ENCODE data around the gene GUCA2B.
A peak's percentile ranks its signal among the peaks of the same experiment; 100 is the strongest.

The GUCA2B gene

DNA sequence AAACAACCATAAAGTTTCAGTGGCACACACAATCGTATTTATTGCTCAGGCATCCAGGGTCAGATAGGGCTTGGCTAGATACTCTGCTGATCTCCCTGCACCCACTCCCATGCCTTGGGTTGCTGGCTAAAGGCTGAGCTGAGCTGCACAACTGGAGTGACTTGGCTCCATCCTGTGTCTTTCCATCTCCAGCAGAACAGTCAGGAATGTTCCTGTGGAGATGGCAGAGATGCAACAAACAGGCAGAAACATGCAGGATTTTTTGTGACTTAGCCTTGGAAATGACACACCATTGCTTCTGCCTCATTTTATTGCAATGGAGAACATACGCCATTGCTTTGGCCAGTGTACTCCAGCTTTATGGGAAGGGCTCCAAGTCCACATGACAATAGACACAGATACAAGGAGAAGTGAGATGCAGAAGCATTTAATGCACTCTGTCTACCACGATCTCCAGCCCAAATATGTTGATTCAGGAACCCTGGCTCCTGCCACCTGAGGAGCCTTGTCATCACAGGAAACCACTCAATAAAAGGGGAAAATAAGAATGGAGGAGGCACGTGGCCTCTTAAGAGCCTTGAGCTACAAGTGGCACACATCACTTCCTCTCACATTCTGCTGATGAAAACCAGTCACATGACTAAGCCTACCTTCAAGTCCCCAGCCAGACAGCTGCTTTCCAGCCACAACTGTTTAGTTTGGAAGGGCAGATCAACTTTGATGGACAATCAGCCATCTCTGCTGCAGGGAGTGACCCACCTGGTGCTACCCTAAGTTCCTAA, 10.1 kb upstream of the GUCA2B start:
- DNase-seq (ENCODE audit: low read depth in 1 of 2, low spot score in 1 of 2), result no peak

DNA sequence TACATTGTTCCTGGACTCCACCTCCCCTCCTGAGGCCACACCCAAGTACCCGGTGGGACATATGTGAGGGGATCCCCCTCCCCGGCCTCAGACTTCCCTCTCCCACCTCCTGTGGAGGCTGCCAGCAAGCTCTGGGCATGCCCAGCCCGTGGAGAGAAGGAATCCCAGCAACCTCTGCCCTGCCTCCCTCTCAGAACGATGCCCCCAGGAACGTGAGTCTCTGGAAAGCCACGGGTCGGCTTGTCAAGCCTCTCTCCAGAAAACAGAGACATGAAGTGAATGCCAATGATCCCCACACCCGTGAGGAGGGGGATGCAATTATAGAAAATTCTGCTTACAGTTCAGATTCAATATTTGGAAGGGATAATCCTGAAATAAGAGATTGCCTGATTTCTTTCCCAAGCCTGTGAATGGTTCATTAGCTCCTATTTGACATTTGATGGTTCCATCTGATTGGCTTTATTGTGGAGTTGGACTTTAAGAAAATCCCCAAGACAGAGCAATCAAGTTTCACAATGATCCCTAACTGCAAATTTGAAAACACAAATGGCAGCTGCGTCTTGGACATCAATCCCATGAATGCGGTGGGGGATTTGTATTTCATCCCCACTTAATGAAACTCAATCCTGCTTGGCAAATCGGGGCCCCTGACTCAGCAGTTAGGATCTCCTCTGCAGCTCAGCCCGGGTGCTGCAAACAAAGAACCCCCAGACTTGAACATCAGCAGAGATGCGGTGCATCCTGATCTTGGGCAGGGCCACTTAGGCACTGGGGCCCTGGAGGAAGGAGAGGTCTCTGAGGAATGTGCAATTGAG, 9.1 kb upstream of the GUCA2B start:
- DNase-seq (ENCODE audit: low read depth in 1 of 2, low spot score in 1 of 2), result no peak

DNA sequence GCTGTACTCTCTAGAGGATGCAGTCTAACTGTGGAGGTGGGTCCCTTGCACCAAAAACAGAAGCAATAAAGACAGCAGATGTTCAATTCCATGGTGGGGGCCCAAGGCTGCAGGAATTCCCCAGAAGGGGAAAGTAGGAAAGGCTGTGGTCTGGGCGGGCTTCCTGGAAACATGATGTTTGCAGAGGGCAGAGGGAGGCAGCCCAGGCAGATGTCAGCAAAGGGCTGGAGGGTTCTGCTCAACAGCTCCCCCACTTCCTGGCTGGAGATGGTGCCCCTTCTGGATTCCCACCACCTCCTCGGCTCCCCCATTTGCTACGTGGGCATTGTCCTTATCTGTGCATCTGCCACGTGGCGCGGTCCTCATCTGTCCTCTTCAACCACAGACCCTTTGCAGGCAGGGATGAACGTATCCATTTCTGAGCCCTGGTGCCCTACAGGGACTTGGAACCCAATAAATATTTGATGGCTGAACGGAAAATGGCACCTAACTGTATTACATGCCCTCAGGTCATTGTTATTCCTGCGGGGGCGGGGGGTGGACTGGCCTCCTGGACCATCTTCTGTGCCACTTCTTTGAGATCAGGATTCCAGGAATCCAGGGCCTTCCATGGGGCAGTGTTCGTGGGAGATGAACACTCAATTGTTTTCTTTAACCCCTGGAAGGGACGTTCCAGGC, 8.4 kb upstream of the GUCA2B start:
- DNase-seq (ENCODE audit: low read depth in 1 of 2, low spot score in 1 of 2), result no peak

DNA sequence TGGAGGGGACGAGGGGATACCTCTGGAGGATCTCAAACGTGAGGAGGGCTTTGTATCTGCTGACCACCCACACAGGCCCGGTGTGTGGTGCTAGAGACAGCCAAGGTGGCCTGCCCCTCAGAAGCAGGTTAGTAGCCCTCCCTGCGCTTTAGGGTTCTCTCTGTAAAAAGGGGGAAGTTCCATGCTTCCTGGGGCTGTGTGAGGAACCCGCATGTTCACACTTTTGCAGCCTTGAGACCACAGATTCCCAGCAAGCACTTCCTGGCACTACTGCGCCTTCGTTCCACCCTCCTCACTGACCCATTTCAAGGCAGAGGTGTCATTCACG, 7.9 kb upstream of the GUCA2B start:
- DNase-seq (ENCODE audit: low read depth in 1 of 2, low spot score in 1 of 2), result no peak

DNA sequence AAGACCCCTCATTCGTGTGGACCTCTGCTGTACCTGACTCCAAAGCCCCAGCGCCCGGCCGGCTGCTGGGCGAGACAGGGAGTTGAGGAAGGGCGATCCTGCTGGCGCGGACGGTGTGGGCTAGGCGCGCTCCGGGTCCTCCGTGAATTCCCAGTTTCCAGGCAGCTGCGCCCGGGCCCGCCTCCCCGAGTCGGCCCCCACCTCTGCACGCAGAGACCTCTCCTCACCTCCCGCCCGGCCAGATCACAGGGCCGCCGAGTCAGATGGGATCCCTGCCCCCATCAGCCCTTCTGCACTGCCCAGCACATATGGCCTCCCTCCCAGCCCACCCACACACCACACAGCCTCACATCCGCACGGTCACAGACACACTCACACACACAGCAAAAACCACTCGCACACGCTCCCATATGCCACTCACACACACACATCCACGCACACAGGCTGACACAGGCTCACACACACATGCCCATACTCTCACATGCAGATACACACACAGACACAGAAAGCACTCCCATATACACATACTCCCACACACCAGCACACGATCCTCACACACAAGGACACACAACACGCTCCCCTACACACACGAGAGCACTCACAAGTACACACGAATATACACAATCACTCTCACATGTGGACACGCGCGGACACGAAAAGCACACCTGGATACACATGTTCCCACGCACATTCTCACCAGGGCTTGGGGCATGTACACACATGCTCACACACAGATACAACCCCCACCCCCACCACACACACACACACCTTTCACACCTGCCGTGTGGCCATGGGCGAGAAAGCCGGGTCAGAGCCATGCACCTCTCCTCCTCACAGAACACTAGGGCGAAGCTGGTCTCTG, 7.2 kb upstream of the GUCA2B start:
- no peak for DNase-seq (ENCODE audit: low read depth in 1 of 2, low spot score in 1 of 2)

DNA sequence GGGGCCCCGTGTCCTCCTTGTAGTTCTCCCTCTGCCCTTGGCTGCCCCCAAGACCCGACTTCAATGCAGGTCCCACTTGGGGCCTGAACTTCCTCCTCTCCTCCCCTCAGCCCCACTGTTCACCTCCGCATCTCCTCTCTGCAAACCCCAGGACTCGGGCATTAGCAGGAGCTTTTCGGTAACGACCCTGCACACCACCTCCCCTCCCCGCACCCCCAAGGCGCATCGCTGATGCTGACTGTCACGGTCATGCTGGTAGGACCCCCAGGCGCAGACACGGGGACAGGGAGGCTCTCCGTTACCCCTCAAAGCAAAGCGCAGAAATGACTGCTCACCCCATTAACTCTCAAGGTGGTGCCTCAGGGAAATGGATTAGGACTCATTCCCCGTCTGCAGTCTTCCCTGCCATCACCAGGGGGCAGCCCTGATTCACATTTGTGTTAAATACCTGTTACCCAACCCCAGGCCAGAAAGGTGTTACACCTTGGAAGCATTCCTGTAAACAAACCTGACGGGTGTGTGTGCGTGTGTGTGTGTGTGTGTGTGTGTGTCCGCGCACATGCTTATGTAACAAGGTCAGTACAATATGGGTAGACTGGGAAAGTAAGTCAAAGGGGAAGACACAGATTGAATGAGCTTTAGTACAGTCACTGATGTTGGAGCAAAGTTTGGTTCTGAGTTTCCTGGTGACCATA, 6.4 kb upstream of the GUCA2B start:
- DNase-seq (ENCODE audit: low read depth in 1 of 2, low spot score in 1 of 2), result peak; percentile 35 to 45

DNA sequence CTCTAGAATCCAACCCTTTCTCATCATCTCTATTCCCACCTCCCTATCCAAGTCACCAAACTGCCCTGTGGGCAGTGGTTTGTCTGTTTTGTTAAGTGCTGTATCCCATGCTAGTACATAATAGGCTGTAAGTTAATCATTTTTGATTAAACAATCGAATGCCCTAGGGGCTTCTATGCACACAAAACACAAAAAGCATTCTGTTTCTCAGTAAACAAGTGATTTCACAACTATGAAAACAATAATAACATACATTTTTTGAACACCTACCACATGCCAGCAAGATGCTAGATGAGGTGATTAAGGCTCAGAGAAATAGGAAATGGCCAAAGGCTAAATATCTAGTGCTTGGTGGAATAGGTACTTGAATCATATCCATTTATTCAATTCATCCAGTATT, 5.0 kb upstream of the GUCA2B start:
- no peak for DNase-seq (ENCODE audit: low read depth in 1 of 2, low spot score in 1 of 2)

DNA sequence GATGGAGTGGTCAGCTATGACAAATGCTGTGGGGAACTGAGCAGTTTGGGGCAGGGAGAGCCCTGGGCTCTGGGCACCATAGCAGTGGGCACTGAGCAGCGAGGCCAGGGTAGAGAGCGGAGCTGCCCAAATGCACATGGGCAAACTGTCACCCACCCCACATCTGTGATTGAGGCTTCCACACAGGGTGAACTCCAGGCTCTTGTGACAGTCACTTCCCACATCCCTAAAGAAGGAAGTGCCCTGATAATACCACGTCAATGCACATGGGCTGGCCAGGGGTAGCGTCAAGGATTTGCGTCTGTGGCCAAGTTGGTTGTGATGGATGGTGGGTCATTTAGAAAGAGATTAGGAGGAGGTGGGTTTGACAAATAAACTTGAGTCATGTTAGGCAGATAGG, 2.6 kb upstream of the GUCA2B start:
- no peak for DNase-seq (ENCODE audit: low read depth in 1 of 2, low spot score in 1 of 2)

DNA sequence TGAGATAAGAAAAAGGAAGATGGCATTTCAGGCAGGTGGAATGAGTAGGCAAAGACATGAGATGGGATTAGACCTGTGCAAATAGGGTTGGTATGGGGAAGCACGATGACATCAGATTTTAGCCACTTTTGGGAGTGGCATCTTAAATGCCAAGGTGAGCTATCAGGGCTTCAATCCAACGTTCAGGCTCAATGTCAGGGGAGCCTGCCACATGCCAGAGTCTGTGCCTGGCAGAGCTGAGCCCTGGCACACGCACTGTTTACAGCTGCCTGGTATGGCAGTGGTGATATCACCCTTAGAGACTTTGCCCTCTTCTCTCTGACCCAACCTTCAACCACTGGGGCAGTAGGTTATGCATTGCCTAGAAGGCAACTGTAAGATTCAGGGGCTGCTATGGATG, 1.1 kb upstream of the GUCA2B start:
- no peak for DNase-seq (ENCODE audit: low read depth in 1 of 2, low spot score in 1 of 2)

DNA sequence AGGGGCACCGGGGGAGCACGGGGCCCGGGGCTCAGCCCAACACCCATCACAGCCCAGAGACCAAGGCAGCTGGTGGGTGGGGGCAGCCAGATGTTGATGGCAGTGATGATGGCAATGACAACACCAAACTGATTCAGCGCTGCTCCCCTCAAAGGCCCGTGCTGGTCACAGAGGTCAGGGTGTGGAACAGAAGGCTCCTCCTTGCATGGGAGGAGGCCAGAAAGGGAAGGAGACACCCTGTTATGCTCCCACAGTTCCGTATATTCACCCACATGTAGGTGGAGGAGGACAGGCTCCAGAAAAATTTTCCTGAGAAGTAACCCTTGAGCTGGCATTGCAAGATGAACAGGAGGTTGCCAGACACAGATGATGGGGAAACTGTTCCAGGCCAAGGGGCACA, 414 bp downstream of the GUCA2B start:
- no peak for DNase-seq (ENCODE audit: low read depth in 1 of 2, low spot score in 1 of 2)

DNA sequence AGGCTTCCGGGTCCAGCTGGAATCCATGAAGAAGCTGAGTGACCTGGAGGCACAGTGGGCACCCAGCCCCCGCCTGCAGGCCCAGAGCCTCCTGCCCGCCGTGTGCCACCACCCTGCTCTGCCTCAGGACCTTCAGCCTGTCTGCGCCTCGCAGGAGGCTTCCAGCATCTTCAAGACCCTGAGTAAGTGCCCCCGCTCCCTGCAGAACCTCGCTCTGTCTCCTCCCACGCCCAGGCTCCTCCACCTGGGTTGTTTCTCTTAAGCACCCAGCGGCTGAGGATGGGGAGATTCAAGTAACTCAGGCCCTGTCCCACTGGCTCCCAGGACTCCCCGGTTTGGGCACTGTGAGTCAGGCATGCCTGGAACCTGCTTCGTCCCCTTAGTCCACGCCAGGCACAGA, 1.5 kb downstream of the GUCA2B start:
- no peak for DNase-seq (ENCODE audit: low read depth in 1 of 2, low spot score in 1 of 2)

DNA sequence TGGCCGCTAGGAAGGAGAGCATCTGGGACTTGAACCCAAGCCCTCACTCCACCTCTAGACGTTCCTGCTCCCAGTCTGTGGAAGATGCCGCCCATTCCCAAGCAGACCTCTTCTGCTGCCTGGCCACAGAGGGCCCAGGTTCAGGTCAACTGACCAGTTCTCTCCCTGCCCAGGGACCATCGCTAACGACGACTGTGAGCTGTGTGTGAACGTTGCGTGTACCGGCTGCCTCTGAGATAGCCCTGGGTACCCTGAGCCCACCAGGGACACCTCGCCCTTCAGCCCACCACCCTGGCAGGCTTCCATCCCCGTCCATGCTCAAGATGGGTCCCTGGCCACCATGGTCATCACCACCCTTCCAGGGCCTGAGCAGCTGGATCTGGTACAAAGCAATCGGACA, 2.2 kb downstream of the GUCA2B start:
- DNase-seq (ENCODE audit: low read depth in 1 of 2, low spot score in 1 of 2), result no peak

DNA sequence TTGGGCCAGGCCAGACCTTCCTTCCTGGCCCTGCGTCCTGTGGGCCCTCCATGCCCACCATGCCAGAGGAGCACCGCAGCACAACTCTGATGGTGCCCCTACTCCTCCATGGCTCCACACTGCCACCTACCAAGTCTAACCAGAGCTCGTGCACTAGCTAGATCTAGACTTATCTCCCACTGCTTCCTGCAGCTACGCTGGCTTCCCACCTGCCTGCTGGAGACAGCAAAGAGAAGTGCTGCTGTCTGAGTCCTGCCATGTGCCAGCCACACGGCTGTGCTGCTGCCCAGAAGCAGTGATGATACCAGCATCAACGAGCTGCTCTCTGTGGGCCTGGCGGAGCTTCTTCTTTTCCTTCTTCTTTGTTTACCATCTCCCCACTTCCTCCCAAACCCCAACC, 4.5 kb downstream of the GUCA2B start:
- no peak for DNase-seq (ENCODE audit: low read depth in 1 of 2, low spot score in 1 of 2)

DNA sequence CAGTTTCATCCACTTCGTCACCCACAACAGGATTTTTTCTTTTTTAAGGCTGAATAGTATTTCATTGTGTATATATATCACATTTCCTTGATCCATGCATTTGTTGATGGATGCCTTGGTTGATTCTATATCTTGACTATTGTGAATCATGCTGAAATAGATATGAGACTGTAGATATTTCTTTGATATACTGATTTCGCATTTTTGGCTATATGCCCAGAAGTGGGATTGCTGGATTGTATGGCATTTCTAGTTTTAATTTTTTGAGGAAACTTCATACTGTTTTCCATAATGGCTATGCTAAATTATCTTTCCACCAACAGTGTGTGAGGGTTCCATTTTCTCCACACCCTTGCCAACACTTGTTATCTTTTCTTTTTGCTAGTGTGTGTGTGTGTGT, 5.0 kb downstream of the GUCA2B start:
- DNase-seq (ENCODE audit: low read depth in 1 of 2, low spot score in 1 of 2), result no peak

DNA sequence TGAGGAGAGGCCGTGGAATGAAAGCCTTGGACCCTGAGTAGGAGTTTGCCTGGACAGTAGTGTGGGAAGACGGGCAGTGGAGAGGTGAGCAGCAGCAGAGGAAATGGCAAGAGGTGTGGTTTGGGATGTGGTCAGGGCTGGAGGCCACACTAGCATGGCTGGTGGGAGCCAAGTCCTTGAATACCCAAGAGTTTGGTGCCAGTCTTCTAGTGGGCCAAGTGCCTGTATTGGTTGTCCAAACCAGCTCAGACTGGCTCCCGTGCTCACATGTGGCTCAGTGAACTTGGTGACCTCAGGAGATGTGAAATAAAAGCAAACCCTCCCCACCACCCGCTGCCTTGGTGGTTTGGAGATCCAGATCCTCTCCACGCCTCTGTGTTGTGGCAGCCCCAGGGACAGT, 9.0 kb downstream of the GUCA2B start:
- no peak for DNase-seq (ENCODE audit: low read depth in 1 of 2, low spot score in 1 of 2)

DNA sequence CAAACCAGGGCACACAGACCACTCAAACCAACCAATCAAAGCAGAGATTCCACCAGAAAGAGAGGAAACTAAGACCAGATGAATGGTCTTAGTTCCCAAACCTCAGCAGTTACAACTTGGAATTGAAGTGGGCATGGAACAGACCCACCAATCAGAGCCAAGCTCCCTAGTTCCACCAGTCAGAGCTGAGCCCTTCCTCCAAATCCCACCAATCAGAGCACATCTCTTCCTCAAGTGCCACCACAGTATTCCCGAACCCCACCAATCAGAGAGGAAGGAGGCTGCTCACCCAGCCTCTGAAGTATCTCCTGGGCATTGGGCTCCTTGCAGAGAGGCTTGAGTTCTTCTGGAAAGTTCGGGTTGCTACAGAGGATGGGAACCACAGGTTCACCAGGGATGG, 9.9 kb downstream of the GUCA2B start:
- no peak for DNase-seq (ENCODE audit: low read depth in 1 of 2, low spot score in 1 of 2)

DNA sequence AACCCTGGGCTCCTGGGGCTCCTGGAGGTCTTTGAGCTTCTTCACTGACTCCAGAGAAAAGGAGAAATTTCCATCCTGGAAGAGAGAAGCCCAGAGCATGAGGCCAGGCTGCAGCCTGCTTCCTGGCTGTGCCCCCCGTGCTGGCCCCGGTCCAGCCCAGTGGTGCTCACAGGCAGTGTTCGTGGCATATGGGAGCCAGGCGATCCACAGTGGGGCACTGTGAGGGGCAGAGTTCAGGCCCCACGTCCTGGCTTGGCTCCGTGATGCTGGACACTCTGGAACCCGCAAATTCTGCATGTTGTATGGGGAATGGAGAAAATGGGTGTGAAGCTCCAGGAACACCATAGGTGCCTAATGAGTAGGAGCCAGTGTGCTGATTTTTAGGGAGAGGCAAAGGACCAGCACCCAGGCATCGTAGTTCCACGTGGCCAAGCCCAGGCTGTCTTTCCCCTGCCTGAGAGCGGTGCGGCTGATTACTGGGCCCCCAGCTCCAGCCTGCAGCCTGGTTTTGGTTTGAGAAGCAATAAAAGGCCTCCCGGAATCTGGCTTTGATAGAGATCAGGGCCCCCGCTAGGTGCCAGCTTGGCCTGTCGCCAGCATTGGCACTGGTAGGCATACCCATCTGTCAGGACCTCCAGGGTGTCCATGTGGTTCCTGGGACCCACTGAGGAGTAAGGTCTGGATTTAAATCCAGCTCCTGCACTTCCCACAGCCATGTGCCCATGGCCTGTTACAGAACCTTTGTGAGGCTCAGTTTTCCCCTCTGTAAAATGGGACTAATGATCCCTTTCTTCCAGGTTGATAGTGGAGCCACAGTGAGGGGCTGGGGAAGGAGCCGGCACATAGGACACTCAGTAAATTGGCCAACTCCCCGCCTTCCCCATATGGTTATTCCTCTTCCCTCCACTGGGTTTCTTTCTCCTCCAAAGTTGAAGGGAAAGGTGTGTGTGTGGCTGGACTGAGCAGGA, 10.6 kb downstream of the GUCA2B start:
- no peak for DNase-seq (ENCODE audit: low read depth in 1 of 2, low spot score in 1 of 2)

DNA sequence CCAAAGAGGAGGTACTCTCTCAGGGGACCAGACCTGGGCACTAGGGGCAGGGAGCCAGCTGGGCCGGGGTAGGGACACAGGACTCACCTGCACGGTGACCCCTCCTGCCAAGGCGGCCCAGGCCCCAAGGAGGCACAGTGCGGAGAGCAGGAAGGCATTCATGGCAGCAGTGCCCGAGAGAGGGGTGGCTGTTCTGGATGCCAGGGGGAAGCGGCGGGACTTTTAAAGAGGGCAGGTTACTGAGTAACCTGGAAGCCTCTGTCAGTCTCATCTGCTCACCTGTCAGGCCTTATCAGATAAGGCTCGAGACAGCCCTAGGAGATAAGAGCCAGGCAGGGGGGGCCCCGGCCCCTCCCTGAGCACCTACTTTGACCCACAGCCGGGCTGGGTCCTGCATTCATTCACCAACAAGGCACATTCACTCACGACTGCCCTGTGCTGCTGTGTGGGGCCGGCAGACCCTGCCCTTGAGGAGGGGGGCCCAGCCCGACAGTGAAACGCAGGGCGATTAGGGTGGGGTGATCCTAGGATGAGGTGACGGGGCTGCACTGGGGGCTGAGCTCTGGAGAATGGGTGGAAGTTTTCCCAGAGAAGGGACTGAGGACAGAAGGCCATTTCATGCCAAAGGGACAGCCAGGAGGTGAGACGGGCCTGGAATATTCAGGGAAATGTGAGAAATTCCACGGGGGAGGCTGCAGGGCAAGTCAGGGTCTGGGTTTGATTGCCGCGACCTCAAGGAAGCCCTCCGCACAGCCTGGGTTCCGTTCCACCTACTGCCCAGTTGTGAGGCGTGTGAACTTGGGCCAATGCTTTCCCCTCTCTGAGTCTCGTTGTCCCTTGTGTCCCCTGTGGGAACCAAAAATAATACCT, 11.6 kb downstream of the GUCA2B start, which contains the start of gene GUCA2A:
Gene GUCA2A (minus strand): TSS at position 195 of the 870 bp plus-strand sequence. CDS start 33 bp downstream, at position 162.
- no peak for DNase-seq (ENCODE audit: low read depth in 1 of 2, low spot score in 1 of 2)

Measured in activated T-helper 1 cell treated with anti-CD3 and anti-CD28 coated beads, Interleukin-2, amount 50 U/mL, for 16 hours (primary cell).